SK-N-SH (cell line): ENCODE results near the gene CFAP47. TPM values are rescaled to one million over a fixed set of nuclear protein-coding genes. Genes with fewer than 3 reads are reported as not detected.

Experiments
- CTCF ChIA-PET: fragments of 300-600, 350-600 bp; formaldehyde crosslinking; extraction: SDS; loops from one replicate; lab custom pipeline; 2021; lab: Yijun Ruan, JAX
- POLR2A ChIA-PET: fragments of 350-600 bp; sonication (Branson Sonifier 250); formaldehyde crosslinking; extraction: SDS; loops from one replicate; lab custom pipeline; 2020; ENCODE audit warnings: antibody characterized with exemption, inconsistent platforms; lab: Yijun Ruan, JAX
- DNase-seq: peaks from one replicate; pipeline ENCODE4 v3.0.0; 2012
- H2AFZ ChIP-seq: fragments of 200-600 bp; sonication (generic); 2 replicates; pipeline ENCODE4 v1.8.1; 2016; ENCODE audit warnings: antibody characterized with exemption, mild to moderate bottlenecking, low read depth
- H3F3A ChIP-seq: fragments of 200-600 bp; sonication (generic); replicated peaks from 2 replicates; pipeline ENCODE3; 2016; ENCODE audit warnings: antibody characterized with exemption, mild to moderate bottlenecking; ENCODE audit not compliant: insufficient read depth
- H3K27ac ChIP-seq, 2 experiments: fragments of 200-500 bp in 1 of 2; fragments of 200-600 bp in 1 of 2; sonication (Bioruptor generic) in 1 of 2; sonication (generic), shearing (Covaris generic) in 1 of 2; 2 replicates each; pipeline versions ENCODE4 v1.5.1 to v1.6.1; 2014 to 2016; ENCODE audit warnings: low read depth in 2 of 2, inconsistent platforms in 1 of 2, low read length in 1 of 2, mild to moderate bottlenecking in 1 of 2, mixed read lengths in 1 of 2
- H3K27me3 ChIP-seq: fragments of 200-600 bp; sonication (generic), shearing (Covaris generic); 2 replicates; pipeline ENCODE4 v1.6.1; 2016; ENCODE audit warnings: mixed run types; ENCODE audit not compliant: insufficient read depth
- H3K36me3 ChIP-seq, 2 experiments: fragments of 200-500 bp in 1 of 2; fragments of 200-600 bp in 1 of 2; sonication (Bioruptor generic) in 1 of 2; sonication (generic) in 1 of 2; replicated peaks in 1 of 2; 2 replicates each; pipeline versions ENCODE3 to v1.5.1; 2014 to 2016; ENCODE audit warnings: low read length in 1 of 2, mild to moderate bottlenecking in 1 of 2; ENCODE audit not compliant: insufficient read depth in 2 of 2, control insufficient read depth in 1 of 2
- H3K4me1 ChIP-seq, 2 experiments: fragments of 200-500 bp in 1 of 2; fragments of 200-600 bp in 1 of 2; sonication (Bioruptor generic) in 1 of 2; sonication (generic), shearing (Covaris generic) in 1 of 2; 2 replicates each; pipeline versions ENCODE4 v1.5.1 to v1.6.1; 2014 to 2016; ENCODE audit warnings: low read depth in 1 of 2, low read length in 1 of 2, mixed run types in 1 of 2; ENCODE audit not compliant: insufficient read depth in 2 of 2, control insufficient read depth in 1 of 2
- H3K4me2 ChIP-seq: fragments of 200-600 bp; sonication (generic), shearing (Covaris generic); 2 replicates; pipeline ENCODE4 v1.6.1; 2017; ENCODE audit warnings: mixed run types
- H3K4me3 ChIP-seq, 2 experiments: fragments of 200-500 bp in 1 of 2; fragments of 200-600 bp in 1 of 2; sonication (Bioruptor generic) in 1 of 2; sonication (generic), shearing (Covaris generic) in 1 of 2; 2 replicates each; pipeline versions ENCODE4 v1.5.1 to v1.8.1; 2014 to 2016; ENCODE audit warnings: low read depth in 2 of 2, inconsistent platforms in 1 of 2, low read length in 1 of 2, mild to moderate bottlenecking in 1 of 2, mixed read lengths in 1 of 2, moderate library complexity in 1 of 2
- H3K79me2 ChIP-seq: fragments of 200-600 bp; sonication (generic); 2 replicates; pipeline ENCODE4 v1.8.1; 2017; ENCODE audit warnings: mild to moderate bottlenecking; ENCODE audit not compliant: insufficient read depth
- H3K9ac ChIP-seq: fragments of 200-600 bp; sonication (generic); 2 replicates; pipeline ENCODE4 v1.6.1; 2017; ENCODE audit warnings: mixed run types
- H3K9me2 ChIP-seq: fragments of 200-600 bp; sonication (generic); 2 replicates; pipeline ENCODE4 v1.6.1; 2017; ENCODE audit warnings: mixed run types
- H3K9me3 ChIP-seq: fragments of 200-600 bp; sonication (generic); 2 replicates; pipeline ENCODE4 v1.6.1; 2017; ENCODE audit warnings: mixed run types, mild to moderate bottlenecking, moderate library complexity
- H4K20me1 ChIP-seq: fragments of 200-600 bp; sonication (generic); 2 replicates; pipeline ENCODE4 v1.6.1; 2017; ENCODE audit warnings: mild to moderate bottlenecking, mixed run types; ENCODE audit not compliant: insufficient read depth
- ELF1 ChIP-seq: IDR thresholded peaks from 2 replicates; pipeline ENCODE4 v1.4.0; 2012
- EP300 ChIP-seq, 2 experiments: IDR thresholded peaks; 2 replicates each; pipeline versions ENCODE4 v1.4.0 to v1.6.1; 2012; ENCODE audit warnings: borderline replicate concordance in 1 of 2, low read depth in 1 of 2, low read length in 1 of 2
- FOSL2 ChIP-seq: IDR thresholded peaks from 2 replicates; pipeline ENCODE4 v1.4.0; 2012; ENCODE audit warnings: low read depth, mild to moderate bottlenecking, moderate library complexity, borderline replicate concordance
- FOXJ3 ChIP-seq: sonication (generic); formaldehyde crosslinking; IDR thresholded peaks from 2 replicates; pipeline ENCODE4 v1.5.1; 2020; ENCODE audit warnings: mild to moderate bottlenecking, missing genetic modification reagents
- FOXM1 ChIP-seq: IDR thresholded peaks from 2 replicates; pipeline ENCODE4 v1.4.0; 2012; ENCODE audit warnings: low read depth, mild to moderate bottlenecking
- GATA2 ChIP-seq: sonication (generic); formaldehyde crosslinking; IDR thresholded peaks from 2 replicates; pipeline ENCODE4 v1.5.0; 2020; ENCODE audit warnings: mild to moderate bottlenecking, missing genetic modification reagents
- IRF3 ChIP-seq: fragments of 150-350 bp; IDR thresholded peaks from 2 replicates; pipeline ENCODE4 v1.6.1; 2016; ENCODE audit warnings: mild to moderate bottlenecking, low read depth, low read length
- JUND ChIP-seq: IDR thresholded peaks from 2 replicates; pipeline ENCODE4 v1.4.0; 2012
- MAX ChIP-seq: IDR thresholded peaks from 2 replicates; pipeline ENCODE4 v1.4.0; 2012; ENCODE audit warnings: low read depth
- NRF1 ChIP-seq: IDR thresholded peaks from 2 replicates; pipeline ENCODE4 v1.6.1; 2012; ENCODE audit warnings: low read depth, mild to moderate bottlenecking, low read length
- RAD21 ChIP-seq: IDR thresholded peaks from 2 replicates; pipeline ENCODE4 v1.6.1; 2012; ENCODE audit warnings: mild to moderate bottlenecking, low read length
- RFX5 ChIP-seq: IDR thresholded peaks from 2 replicates; pipeline ENCODE4 v1.6.1; 2012; ENCODE audit warnings: mild to moderate bottlenecking, improper control_type of control experiment, low read length
- SIN3A ChIP-seq: IDR thresholded peaks from 2 replicates; pipeline ENCODE4 v1.6.1; 2012; ENCODE audit warnings: low read depth, mild to moderate bottlenecking, low read length, moderate library complexity, borderline replicate concordance
- TAF1 ChIP-seq: IDR thresholded peaks from 2 replicates; pipeline ENCODE4 v1.6.1; 2012; ENCODE audit warnings: low read depth, mild to moderate bottlenecking, low read length, moderate library complexity, borderline replicate concordance
- TCF12 ChIP-seq: IDR thresholded peaks from 2 replicates; pipeline ENCODE4 v1.4.0; 2012
- TEAD4 ChIP-seq: IDR thresholded peaks from 2 replicates; pipeline ENCODE4 v1.4.0; 2012; ENCODE audit warnings: mild to moderate bottlenecking, borderline replicate concordance; ENCODE audit not compliant: insufficient read depth
- YY1 ChIP-seq: IDR thresholded peaks from 2 replicates; pipeline ENCODE4 v1.4.0; 2012; ENCODE audit warnings: low read depth, mild to moderate bottlenecking
- ZBTB33 ChIP-seq: IDR thresholded peaks from 2 replicates; pipeline ENCODE4 v1.4.0; 2012; ENCODE audit warnings: low read depth, borderline replicate concordance
- WGBS: methylation state at CpG from one replicate; pipeline ENCODE4 v1.1.6; 2017; ENCODE audit warnings: low lambda C conversion rate; 5-methylcytosine and 5-hydroxymethylcytosine counted together
- polyA plus RNA-seq, 3 experiments: library from polyadenylated mRNA; depleted of rRNA; stranded (reverse); fragments of >200 nt; gene quantifications; 2 replicates each; pipeline ENCODE4 v1.2.3, GENCODE V29; 2012

The CFAP47 gene
- polyA plus RNA-seq, 1 of the 3 experiments (the other 2 are of a cell fraction): 0.02 TPM

- H3K36me3 ChIP-seq: no peaks in the 10 kb centered on the region
- WGBS: 28% methylated on average over 1 of the region's 1 CpG
- TF ChIP-seq TEAD4: no peak
- TF ChIP-seq ZBTB33: no peak
- TF ChIP-seq FOSL2: no peak
- TF ChIP-seq NRF1: no peak
- no peak for TF ChIP-seq MAX
- no peak for TF ChIP-seq FOXM1
- no peak for TF ChIP-seq TCF12
- no peak for TF ChIP-seq TAF1
- no peak for TF ChIP-seq RFX5
- TF ChIP-seq GATA2: no peak
- TF ChIP-seq RAD21: no peak
- TF ChIP-seq JUND: no peak
- no peak for TF ChIP-seq EP300 (IDR thresholded peaks at IDR 0.05; ENCODE audit: borderline replicate concordance in 1 of 2, low read depth in 1 of 2, low read length in 1 of 2)
- TF ChIP-seq SIN3A: no peak
- no peak for TF ChIP-seq YY1
- no peak overlapping the region for H3K4me2 ChIP-seq
- no peaks in the 10 kb centered on the region for H3F3A ChIP-seq
- H3K27me3 ChIP-seq: no peaks in the 10 kb centered on the region
- no peak overlapping the region for H3K9ac ChIP-seq
- no peaks in the 10 kb centered on the region for H3K4me1 ChIP-seq
- no peak overlapping the region for H3K4me3 ChIP-seq
- H3K9me2 ChIP-seq: no peaks in the 10 kb centered on the region
- no peak overlapping the region for H2AFZ ChIP-seq
- no peaks in the 10 kb centered on the region for H3K9me3 ChIP-seq
- H3K79me2 ChIP-seq: no peaks in the 10 kb centered on the region
- no peak for DNase-seq
- POLR2A ChIA-PET: no interaction called here
- H4K20me1 ChIP-seq: no peaks in the 10 kb centered on the region
- H3K27ac ChIP-seq: no peak overlapping the region
- CTCF ChIA-PET: no interaction called here
Observed at GRCh38 chrX:36344301-36344700, 424.8 kb downstream of the CFAP47 start.

GRCh38 chrX:36348509-36348908 lies 429.0 kb downstream of the CFAP47 start:
- 14% methylated on average over 1 of the region's 1 CpG for WGBS

More at GRCh38 chrX:36348509-36348908, 429.0 kb downstream of the CFAP47 start:
- Histone ChIP-seq H3K9ac (no peak overlapping the region), H4K20me1 (no peaks in the 10 kb centered on the region), H3K9me2 (no peaks in the 10 kb centered on the region), H3F3A (no peaks in the 10 kb centered on the region), H3K4me1 (no peaks in the 10 kb centered on the region), H2AFZ (no peak overlapping the region), H3K27me3 (no peaks in the 10 kb centered on the region), H3K36me3 (no peaks in the 10 kb centered on the region), H3K4me2 (no peak overlapping the region), H3K4me3 (no peak overlapping the region), H3K27ac (no peak overlapping the region), H3K9me3 (no peaks in the 10 kb centered on the region), H3K79me2 (no peaks in the 10 kb centered on the region)
- DNase-seq: no peak
- ChIA-PET CTCF (no interaction called here), POLR2A (no interaction called here)
- TF ChIP-seq ELF1 (no peak), IRF3 (no peak), SIN3A (no peak), JUND (no peak), FOXJ3 (CRISPR knock-in tag) (no peak)
